H1 (cell line): ENCODE data around the gene TFPI2. TPM values are rescaled to one million over a fixed set of nuclear protein-coding genes. Genes with fewer than 3 reads are reported as not detected.

Experiments used
- CTCF ChIA-PET: fragments of 300-600 bp; sonication (Branson Sonifier 250); formaldehyde crosslinking; loops from one replicate; lab custom pipeline; 2021; ENCODE audit not compliant: partially characterized antibody; lab: Charles Lee
- POLR2A ChIA-PET: fragments of 300-600 bp; sonication (Branson Sonifier 250); formaldehyde crosslinking; loops from one replicate; lab custom pipeline; 2021; ENCODE audit warnings: inconsistent platforms; ENCODE audit not compliant: partially characterized antibody; lab: Charles Lee
- DNase-seq, 2 experiments: peaks; one replicate each; pipeline versions ENCODE4 v3.0.0 to v3.0.0-alpha.2; 2010 to 2022; ENCODE audit warnings: low spot score in 2 of 2, low read depth in 1 of 2, mixed read lengths in 1 of 2
- FAIRE-seq: peaks from 2 replicates; lab custom pipeline; 2011; peaks lifted over from hg19 to GRCh38; lab: Jason Lieb, UNC
- H2AFZ ChIP-seq: 2 replicates; pipeline ENCODE4 v1.8.1; 2012; ENCODE audit warnings: low read length, inconsistent platforms
- H2AK5ac ChIP-seq: 2 replicates; pipeline ENCODE4 v1.6.1; 2013; ENCODE audit warnings: low read depth, low read length
- H2BK120ac ChIP-seq: replicated peaks from 2 replicates; pipeline ENCODE3; 2013; ENCODE audit warnings: low read depth, low read length, inconsistent platforms
- H2BK12ac ChIP-seq: 2 replicates; pipeline ENCODE4 v1.6.1; 2013; ENCODE audit warnings: low read depth, low read length
- H2BK15ac ChIP-seq: 2 replicates; pipeline ENCODE4 v1.6.1; 2013; ENCODE audit warnings: low read length
- H2BK20ac ChIP-seq: 2 replicates; pipeline ENCODE4 v1.6.1; 2013; ENCODE audit warnings: low read length
- H2BK5ac ChIP-seq: 2 replicates; pipeline ENCODE4 v1.6.1; 2013; ENCODE audit warnings: low read depth, low read length
- H3K14ac ChIP-seq: 2 replicates; pipeline ENCODE4 v1.6.1; 2013; ENCODE audit warnings: inconsistent platforms; ENCODE audit not compliant: insufficient read length
- H3K18ac ChIP-seq: 2 replicates; pipeline ENCODE4 v1.6.1; 2013; ENCODE audit warnings: low read length; ENCODE audit errors: extremely low read depth
- H3K23ac ChIP-seq: 2 replicates; pipeline ENCODE4 v1.6.1; 2013; ENCODE audit warnings: inconsistent platforms; ENCODE audit not compliant: insufficient read length
- H3K23me2 ChIP-seq: 2 replicates; pipeline ENCODE4 v1.6.1; 2013; ENCODE audit warnings: low read depth, low read length
- H3K27ac ChIP-seq: 2 replicates; pipeline ENCODE4 v1.6.1; 2011; ENCODE audit warnings: low read depth, low read length, inconsistent platforms
- H3K27me3 ChIP-seq, 4 experiments: replicated peaks in 1 of 4; 1 replicate in 1 of 4; 2 replicates in 3 of 4; pipeline versions ENCODE4 v1.6.1 to v1.8.1; 2011 to 2013; ENCODE audit warnings: low read length in 3 of 4, mild to moderate bottlenecking in 3 of 4, inconsistent platforms in 2 of 4, mixed read lengths in 2 of 4, moderate library complexity in 1 of 4; ENCODE audit not compliant: control insufficient read depth in 3 of 4, insufficient read depth in 3 of 4; ENCODE audit errors: extremely low read depth in 1 of 4
- H3K36me3 ChIP-seq, 4 experiments: 2 replicates each; pipeline versions ENCODE4 v1.6.1 to v1.8.1; 2011 to 2013; ENCODE audit warnings: mild to moderate bottlenecking in 4 of 4, low read length in 3 of 4, moderate library complexity in 2 of 4, control low read depth in 1 of 4, inconsistent platforms in 1 of 4; ENCODE audit not compliant: insufficient read depth in 4 of 4, control insufficient read depth in 2 of 4
- H3K4ac ChIP-seq: replicated peaks from 2 replicates; pipeline ENCODE3; 2013; ENCODE audit warnings: low read length, low read depth, mixed read lengths, inconsistent platforms; ENCODE audit not compliant: insufficient read length
- H3K4me1 ChIP-seq, 4 experiments: replicated peaks in 1 of 4; 1 replicate in 1 of 4; 2 replicates in 3 of 4; pipeline versions ENCODE4 v1.6.1 to v1.8.1; 2011 to 2013; ENCODE audit warnings: low read length in 3 of 4, inconsistent platforms in 2 of 4, mixed read lengths in 1 of 4; ENCODE audit not compliant: insufficient read depth in 4 of 4, control insufficient read depth in 3 of 4
- H3K4me2 ChIP-seq, 2 experiments: 2 replicates each; pipeline versions ENCODE4 v1.6.1 to v1.8.1; 2011 to 2013; ENCODE audit warnings: low read depth in 2 of 2, low read length in 2 of 2, control low read depth in 1 of 2, inconsistent platforms in 1 of 2, mild to moderate bottlenecking in 1 of 2; ENCODE audit not compliant: insufficient read depth in 1 of 2
- H3K4me3 ChIP-seq, 4 experiments: fragments of 200-600, 300-600 bp in 1 of 4; sonication (generic), shearing (Covaris generic), sonication (Bioruptor Twin) in 1 of 4; 2 replicates each; pipeline versions ENCODE4 v1.5.1 to v1.8.1; 2011 to 2016; ENCODE audit warnings: low read length in 4 of 4, low read depth in 3 of 4, control low read depth in 2 of 4, inconsistent platforms in 2 of 4, mild to moderate bottlenecking in 2 of 4, mixed read lengths in 1 of 4, moderate library complexity in 1 of 4; ENCODE audit not compliant: insufficient read depth in 2 of 4; ENCODE audit errors: extremely low read depth in 1 of 4
- H3K56ac ChIP-seq: replicated peaks from 2 replicates; pipeline ENCODE3; 2013; ENCODE audit warnings: low read depth, mild to moderate bottlenecking, mixed read lengths, low read length, inconsistent platforms; ENCODE audit not compliant: insufficient read length
- H3K79me1 ChIP-seq: 2 replicates; pipeline ENCODE4 v1.6.1; 2013; ENCODE audit warnings: low read depth, low read length, control low read depth
- H3K79me2 ChIP-seq, 2 experiments: 2 replicates each; pipeline versions ENCODE4 v1.6.1 to v1.8.1; 2012 to 2013; ENCODE audit warnings: low read length in 2 of 2, mild to moderate bottlenecking in 2 of 2, inconsistent platforms in 1 of 2; ENCODE audit not compliant: insufficient read depth in 2 of 2, control insufficient read depth in 1 of 2
- H3K9ac ChIP-seq, 4 experiments: replicated peaks in 1 of 4; 1 replicate in 1 of 4; 2 replicates in 3 of 4; pipeline versions ENCODE4 v1.6.1 to v1.8.1; 2011 to 2013; ENCODE audit warnings: low read depth in 3 of 4, low read length in 3 of 4, control low read depth in 2 of 4, mild to moderate bottlenecking in 2 of 4, moderate library complexity in 2 of 4, inconsistent platforms in 1 of 4; ENCODE audit errors: extremely low read depth in 1 of 4
- H3K9me3 ChIP-seq, 2 experiments: 2 replicates each; pipeline versions ENCODE4 v1.6.1 to v1.8.1; 2012 to 2013; ENCODE audit warnings: mild to moderate bottlenecking in 2 of 2, moderate library complexity in 2 of 2, control low read depth in 1 of 2, inconsistent platforms in 1 of 2, low read depth in 1 of 2, low read length in 1 of 2, mixed read lengths in 1 of 2; ENCODE audit not compliant: insufficient read depth in 2 of 2
- H4K20me1 ChIP-seq, 2 experiments: replicated peaks in 1 of 2; 2 replicates each; pipeline versions ENCODE3 to v1.8.1; 2011 to 2013; ENCODE audit warnings: inconsistent platforms in 2 of 2, low read length in 2 of 2, mild to moderate bottlenecking in 1 of 2; ENCODE audit not compliant: insufficient read depth in 2 of 2, control insufficient read depth in 1 of 2
- H4K5ac ChIP-seq: 2 replicates; pipeline ENCODE4 v1.6.1; 2013; ENCODE audit warnings: low read length, low read depth, mixed read lengths, inconsistent platforms; ENCODE audit not compliant: insufficient read length
- H4K8ac ChIP-seq: 2 replicates; pipeline ENCODE4 v1.8.0; 2013; ENCODE audit warnings: mild to moderate bottlenecking, moderate library complexity, low read length, inconsistent platforms; ENCODE audit not compliant: insufficient read depth; ENCODE audit errors: extremely low read depth
- H4K91ac ChIP-seq: replicated peaks from 2 replicates; pipeline ENCODE3; 2013; ENCODE audit warnings: low read length, mixed read lengths, inconsistent platforms; ENCODE audit not compliant: insufficient read length
- BRCA1 ChIP-seq: IDR thresholded peaks from 2 replicates; pipeline ENCODE4 v1.6.1; 2012; ENCODE audit warnings: low read depth, low read length, improper control_type of control experiment
- CHD2 ChIP-seq: IDR thresholded peaks from 2 replicates; pipeline ENCODE4 v1.6.1; 2012; ENCODE audit warnings: low read length, improper control_type of control experiment
- E2F6 ChIP-seq: IDR thresholded peaks from 2 replicates; pipeline ENCODE4 v1.6.1; 2012; ENCODE audit warnings: inconsistent platforms
- FOSL1 ChIP-seq: IDR thresholded peaks from 2 replicates; pipeline ENCODE4 v1.6.1; 2011; ENCODE audit warnings: mild to moderate bottlenecking, low read depth, low read length, moderate library complexity; ENCODE audit not compliant: insufficient read depth
- MAX ChIP-seq: IDR thresholded peaks from 2 replicates; pipeline ENCODE4 v1.6.1; 2012; ENCODE audit warnings: inconsistent platforms
- RNF2 ChIP-seq: fragments of 200-900, 300-1000 bp; sonication (generic); IDR thresholded peaks from 2 replicates; pipeline ENCODE4 v1.7.1; 2016; ENCODE audit warnings: borderline replicate concordance, low read depth, mild to moderate bottlenecking, antibody characterized with exemption, low read length; ENCODE audit not compliant: poor library complexity, severe bottlenecking; ENCODE audit errors: missing control alignments
- ZNF274 ChIP-seq: IDR thresholded peaks from 2 replicates; pipeline ENCODE4 v1.7.0; 2012; ENCODE audit warnings: low read length, borderline replicate concordance; ENCODE audit errors: extremely low read depth
- WGBS, 2 experiments: shearing (Covaris generic) in 1 of 2; methylation state at CpG; one replicate each; pipeline versions ENCODE4 v1.1.6 to v1.1.7; 2013 to 2015; ENCODE audit warnings: low lambda C conversion rate in 2 of 2, mixed read lengths in 2 of 2, inconsistent platforms in 1 of 2, low coverage in 1 of 2, missing lambda C conversion rate in 1 of 2; ENCODE audit not compliant: insufficient replicate concordance in 2 of 2, insufficient coverage in 1 of 2, insufficient read length in 1 of 2; ENCODE audit errors: extremely low coverage in 1 of 2, missing lambda C conversion rate in 1 of 2; 5-methylcytosine and 5-hydroxymethylcytosine counted together
- polyA plus RNA-seq, 7 experiments: library from polyadenylated mRNA; depleted of rRNA in 3 of 7; stranded (reverse) in 5 of 7; unstranded in 2 of 7; fragments of >200 nt in 5 of 7; fragments of 200-250 nt in 2 of 7; gene quantifications; 1 replicate in 5 of 7; 2 replicates in 1 of 7; 4 replicates in 1 of 7; pipeline versions ENCODE4 v1.2.1 to v1.2.3, GENCODE V29; 2011 to 2013; ENCODE audit warnings: missing spikeins in 2 of 7, mixed read lengths in 2 of 7
- total RNA-seq: library from RNA; stranded (reverse); fragmentation: NEBNext Ultra II Directional; extraction: Animal tissue kit (Norgen Biotek cat#: 25700); gene quantifications from 2 replicates; pipeline ENCODE4 v1.2.1, GENCODE V29; 2021

The TFPI2 gene
- total and polyA plus RNA-seq, 2 of the 8 experiments (the other 6 are each of a cell fraction or from before 2014, with no cell fraction given) = 6.8 to 8.9 TPM

GRCh38 chr7:93921186-93921585 lies 30.6 kb upstream of the TFPI2 start:
- Histone ChIP-seq H3K4ac (no peak overlapping the region), H3K36me3 (no peaks in the 10 kb centered on the region), H3K4me2 (peak overlapping the region; percentile 84 to 87), H3K9me3 (no peaks in the 10 kb centered on the region), H3K27ac (no peak overlapping the region), H4K20me1 (no peaks in the 10 kb centered on the region), H4K5ac (no peak overlapping the region), H4K91ac (no peak overlapping the region), H3K9ac (no peak overlapping the region), H3K23me2 (peaks cover 6% of the 10 kb centered on the region; the same call in 1 of the 2 replicates), H2AFZ (no peak overlapping the region), H3K14ac (no peak overlapping the region), H3K23ac (no peak overlapping the region), H3K18ac (no peak overlapping the region), H4K8ac (no peak overlapping the region), H3K56ac (no peak overlapping the region), H2BK15ac (no peak overlapping the region), H2BK20ac (no peak overlapping the region), H2BK5ac (no peak overlapping the region), H2BK12ac (no peak overlapping the region), H2BK120ac (no peak overlapping the region), H3K4me1 (peaks cover 0 to 7% (median 2%) of the 10 kb centered on the region in 4 experiments; a peak in 2 of 7 replicates), H2AK5ac (no peak overlapping the region), H3K79me1 (no peaks in the 10 kb centered on the region), H3K79me2 (no peaks in the 10 kb centered on the region), H3K4me3 (peak overlapping the region; percentile 61 to 72 (median 63); a peak in 6 of 8 replicates), H3K27me3 (no peaks in the 10 kb centered on the region)
- TF ChIP-seq CHD2 (no peak), ZNF274 (no peak), MAX (no peak), E2F6 (no peak), BRCA1 (no peak), RNF2 (no peak), FOSL1 (no peak)
- CTCF ChIA-PET = interaction anchor here (0.6 to 3.3 kb wide), 9 partner anchors 11 to 299 kb away, joined by 3 to 21 read pairs (median 6); no protein-coding TSS in a partner anchor
- FAIRE-seq (no peak), DNase-seq (no peak)
- WGBS, 2 experiments = 86% methylated on average over 8 of the region's 8 CpGs; no CpG with 5 or more reads in 1 of the 2 experiments
- POLR2A ChIA-PET = interaction anchor here (1.3 kb wide), 1 partner anchor 31 kb away, joined by 4 read pairs; the partner anchor contains the start of gene TFPI2
